Effector memory CD4-positive, alpha-beta T cell (primary cell): ENCODE data around the gene ST6GALNAC2.
"Not testable (repeated sequence)": the region's sequence is repeated elsewhere in the genome, so short reads cannot be mapped to it uniquely, and the experiment has no call there.

ENCODE experiments used
- DNase-seq, 3 donors: peaks; one replicate each; pipeline ENCODE4 v3.0.0-alpha.2; 2020
- H3K27ac ChIP-seq: 2 replicates; pipeline ENCODE4 v1.7.0; 2013; ENCODE audit warnings: mild to moderate bottlenecking, low read length, moderate library complexity; ENCODE audit not compliant: insufficient read depth, poor library complexity, severe bottlenecking
- H3K27me3 ChIP-seq: replicated peaks from 2 replicates; pipeline ENCODE4 v1.7.0; 2013; ENCODE audit warnings: mild to moderate bottlenecking, low read length; ENCODE audit not compliant: insufficient read depth, control insufficient read depth, poor library complexity, severe bottlenecking
- H3K36me3 ChIP-seq: 2 replicates; pipeline ENCODE4 v1.7.0; 2013; ENCODE audit warnings: mild to moderate bottlenecking, low read length, moderate library complexity; ENCODE audit not compliant: control insufficient read depth, insufficient read depth
- H3K4me1 ChIP-seq: 2 replicates; pipeline ENCODE4 v1.7.0; 2013; ENCODE audit warnings: low read length, mild to moderate bottlenecking; ENCODE audit not compliant: control insufficient read depth, insufficient read depth, poor library complexity, severe bottlenecking
- H3K4me3 ChIP-seq: 2 replicates; pipeline ENCODE4 v1.7.0; 2013; ENCODE audit warnings: low read length, low read depth, mild to moderate bottlenecking; ENCODE audit not compliant: insufficient read depth, poor library complexity, severe bottlenecking
- H3K9me3 ChIP-seq: 2 replicates; pipeline ENCODE4 v1.7.0; 2013; ENCODE audit warnings: mild to moderate bottlenecking, low read length, moderate library complexity; ENCODE audit not compliant: control insufficient read depth

The ST6GALNAC2 gene

DNA sequence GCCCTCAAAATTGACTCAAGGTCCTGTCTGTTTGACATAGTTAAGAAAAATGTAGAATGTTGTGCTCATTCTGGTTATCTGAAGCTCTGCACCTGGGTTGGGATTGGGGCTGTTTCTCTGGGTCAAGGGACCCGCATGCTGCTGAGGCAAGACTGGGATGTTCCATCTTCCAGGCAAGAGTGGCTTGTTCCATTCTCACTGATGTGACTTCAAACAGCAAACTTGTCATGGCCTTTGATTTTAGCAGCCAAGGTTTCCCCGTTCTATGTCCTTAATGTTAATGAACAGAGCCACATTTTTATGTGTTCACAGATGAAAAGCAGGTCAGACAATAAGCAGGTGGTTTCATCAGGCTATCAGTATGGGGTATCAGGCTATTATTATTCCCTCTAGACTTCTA is 32.2 kb upstream of the ST6GALNAC2 start:
- Histone ChIP-seq H3K9me3 (no peaks in the 10 kb centered on the region), H3K27ac (no peak overlapping the region)
- no peak for DNase-seq

DNA sequence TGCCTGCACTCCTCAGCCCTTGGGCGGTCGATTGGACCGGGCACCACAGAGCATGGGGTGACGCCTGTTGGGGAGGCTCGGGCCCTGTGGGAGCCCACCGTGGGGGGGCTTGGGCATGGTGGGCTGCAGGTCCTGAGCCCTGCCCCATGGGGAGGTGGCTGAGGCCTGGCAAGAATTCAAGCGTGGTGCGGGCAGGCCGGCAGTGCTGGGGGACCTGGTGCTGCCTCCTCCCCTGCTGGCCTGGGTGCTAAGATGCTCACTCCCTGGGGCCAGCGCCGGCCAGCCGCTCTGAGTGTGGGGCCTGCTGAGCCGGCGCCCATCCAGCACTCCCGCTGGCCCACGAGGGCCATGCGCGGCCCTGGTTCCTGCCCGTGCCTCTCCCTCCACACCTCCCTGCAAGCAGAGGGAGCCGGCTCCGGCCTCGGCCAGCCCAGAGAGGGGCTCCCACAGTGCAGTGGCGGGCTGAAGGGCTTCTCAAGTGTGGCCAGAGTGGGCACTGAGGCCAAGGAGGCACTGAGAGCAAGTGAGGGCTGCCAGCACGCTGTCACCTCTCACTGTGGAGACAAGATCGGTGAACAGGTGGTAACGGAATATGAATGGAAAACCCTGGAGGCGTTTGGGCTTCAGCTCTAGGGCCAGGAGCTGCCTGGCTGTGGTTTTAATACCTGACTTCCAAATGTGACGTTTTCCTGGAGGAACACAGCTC is 29.4 kb upstream of the ST6GALNAC2 start:
- no peaks in the 10 kb centered on the region for H3K4me1 ChIP-seq
- H3K9me3 ChIP-seq: no peaks in the 10 kb centered on the region
- no peak overlapping the region for H3K4me3 ChIP-seq
- DNase-seq: no peak
- H3K27ac ChIP-seq: no peak overlapping the region
- no peaks in the 10 kb centered on the region for H3K36me3 ChIP-seq
- no peaks in the 10 kb centered on the region for H3K27me3 ChIP-seq

More for the DNA sequence above, 32.2 kb upstream of the ST6GALNAC2 start:
- Histone ChIP-seq H3K4me3 (no peak overlapping the region), H3K36me3 (no peaks in the 10 kb centered on the region), H3K4me1 (no peaks in the 10 kb centered on the region), H3K27me3 (no peaks in the 10 kb centered on the region)

- H3K4me3 ChIP-seq, H3K4me1 ChIP-seq, DNase-seq, H3K9me3 ChIP-seq, H3K27ac ChIP-seq, H3K36me3 ChIP-seq, H3K27me3 ChIP-seq: not testable (repeated sequence)
Observed at GRCh38 chr17:76614064-76614759, 28.6 kb upstream of the ST6GALNAC2 start.

GRCh38 chr17:76612977-76613851 is 27.6 kb upstream of the ST6GALNAC2 start:
- no peaks in the 10 kb centered on the region for H3K9me3 ChIP-seq
- H3K27me3 ChIP-seq: no peaks in the 10 kb centered on the region
- no peaks in the 10 kb centered on the region for H3K4me1 ChIP-seq
- no peak overlapping the region for H3K27ac ChIP-seq
- no peaks in the 10 kb centered on the region for H3K36me3 ChIP-seq
- H3K4me3 ChIP-seq: no peak overlapping the region
- no peak for DNase-seq

DNA sequence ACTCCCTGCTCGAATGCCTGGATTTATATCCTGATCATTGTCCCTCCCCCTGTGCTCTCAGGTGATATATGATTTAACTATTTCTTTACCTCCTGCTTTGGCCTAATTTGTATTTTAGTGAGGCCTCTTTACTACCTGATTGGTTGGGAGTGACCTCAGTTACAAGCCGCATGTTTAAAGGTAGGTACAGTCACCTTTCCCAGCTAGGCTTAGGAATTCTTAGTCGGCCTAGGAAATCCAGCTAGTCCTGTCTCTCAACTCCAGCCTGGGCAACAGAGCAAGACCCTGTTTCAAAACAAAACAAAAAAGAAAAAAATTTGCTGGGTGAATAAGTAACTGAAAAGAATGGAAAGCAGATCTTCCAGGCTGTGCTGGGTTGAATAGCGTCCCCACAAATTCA is 26.8 kb upstream of the ST6GALNAC2 start:
- no peak for DNase-seq
- Histone ChIP-seq H3K27me3 (no peaks in the 10 kb centered on the region), H3K27ac (no peak overlapping the region), H3K36me3 (no peaks in the 10 kb centered on the region), H3K4me1 (no peaks in the 10 kb centered on the region), H3K9me3 (no peaks in the 10 kb centered on the region), H3K4me3 (no peak overlapping the region)

DNA sequence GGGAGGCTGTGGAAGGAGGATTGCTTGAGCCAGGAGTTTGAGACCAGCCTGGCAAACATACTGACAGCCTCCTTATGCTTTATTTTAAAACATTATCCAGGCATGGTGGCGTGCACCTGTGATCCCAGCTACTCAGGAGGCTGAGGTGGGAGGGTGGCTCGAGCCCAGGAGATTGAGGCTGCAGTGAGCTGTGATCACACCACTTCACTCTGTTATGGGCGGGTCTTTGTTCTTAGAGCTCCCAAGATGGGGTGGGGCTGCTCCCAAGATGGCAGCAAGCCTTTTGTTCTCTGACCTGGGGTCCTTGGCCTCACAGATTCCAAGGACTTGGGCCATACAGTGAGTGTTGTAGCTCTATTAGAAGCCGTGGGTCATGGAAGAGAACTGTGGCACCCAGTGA is 26.1 kb upstream of the ST6GALNAC2 start:
- H3K9me3 ChIP-seq: no peaks in the 10 kb centered on the region
- H3K4me3 ChIP-seq: no peak overlapping the region
- no peak for DNase-seq
- no peak overlapping the region for H3K27ac ChIP-seq
- H3K27me3 ChIP-seq: no peaks in the 10 kb centered on the region
- no peaks in the 10 kb centered on the region for H3K36me3 ChIP-seq
- H3K4me1 ChIP-seq: no peaks in the 10 kb centered on the region

DNA sequence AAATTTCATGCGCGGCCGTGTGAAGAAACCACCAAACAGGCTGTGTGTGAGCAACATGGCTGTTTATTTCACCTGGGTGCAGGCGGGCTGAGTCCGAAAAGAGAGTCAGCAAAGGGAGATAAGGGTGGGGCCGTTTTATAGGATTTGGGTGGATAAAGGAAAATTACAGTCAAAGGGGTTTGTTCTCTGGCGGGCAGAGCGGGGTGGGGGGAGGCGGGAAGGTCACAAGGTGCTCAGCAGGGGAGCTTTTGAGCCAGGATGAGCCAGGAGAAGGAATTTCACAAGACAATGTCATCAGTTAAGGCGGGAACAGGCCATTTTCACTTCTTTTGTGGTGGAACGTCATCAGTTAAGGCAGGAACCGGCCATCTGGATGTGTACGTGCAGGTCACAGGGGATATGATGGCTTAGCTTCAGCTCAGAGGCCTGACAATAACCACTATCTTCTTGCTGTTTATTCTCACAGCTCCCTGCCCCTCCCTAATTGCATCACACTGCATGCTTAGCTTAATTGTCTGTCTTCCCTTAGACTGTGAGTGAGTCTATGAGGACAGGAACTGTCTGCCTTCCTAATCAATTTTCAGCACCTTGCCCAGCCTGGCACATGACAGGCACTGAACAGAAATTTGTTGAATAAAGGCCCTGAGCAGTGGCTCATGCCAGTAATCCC is 25.6 kb upstream of the ST6GALNAC2 start:
- H3K27ac ChIP-seq, H3K9me3 ChIP-seq, H3K4me3 ChIP-seq, DNase-seq, H3K27me3 ChIP-seq, H3K4me1 ChIP-seq, H3K36me3 ChIP-seq: not testable (repeated sequence)

- DNase-seq, H3K4me3 ChIP-seq, H3K27ac ChIP-seq, H3K36me3 ChIP-seq, H3K4me1 ChIP-seq, H3K27me3 ChIP-seq, H3K9me3 ChIP-seq: not testable (repeated sequence)
Observed at GRCh38 chr17:76606685-76607084, 21.0 kb upstream of the ST6GALNAC2 start.

GRCh38 chr17:76601065-76601464 is 15.4 kb upstream of the ST6GALNAC2 start:
- Histone ChIP-seq H3K27me3 (no peaks in the 10 kb centered on the region), H3K27ac (no peak overlapping the region), H3K9me3 (no peaks in the 10 kb centered on the region), H3K4me1 (peaks cover 7% of the 10 kb centered on the region), H3K36me3 (no peaks in the 10 kb centered on the region), H3K4me3 (no peak overlapping the region)
- no peak for DNase-seq
